Activated CD8-positive, alpha-beta T cell treated with anti-CD3 and anti-CD28 coated beads, Interleukin-2, amount 10 ng/mL, durations not matched to agents 7 days and 5 days (primary cell): Measurements from ENCODE around the gene SLC47A2. TPM values are rescaled to one million over a fixed set of nuclear protein-coding genes. Genes with fewer than 3 reads are reported as not detected.

ENCODE experiments used
- ATAC-seq: fragments of 150-1000 bp; cut with Tn5 transposase; one replicate; pipeline ENCODE4 v1.10.0; 2021; ENCODE audit warnings: moderate library complexity
- CTCF ChIA-PET: fragments of 350-600 bp; sonication (Branson Sonifier 250); formaldehyde crosslinking; loops from one replicate; lab custom pipeline; 2021; ENCODE audit warnings: antibody characterized with exemption; lab: Charles Lee
- POLR2A ChIA-PET: fragments of 350-600 bp; sonication (Branson Sonifier 250); formaldehyde crosslinking; loops from one replicate; lab custom pipeline; 2021; ENCODE audit warnings: antibody characterized with exemption; lab: Charles Lee
- DNase-seq: peaks from one replicate; pipeline ENCODE4 v3.0.0-alpha.2; 2020
- H3K27ac Mint-ChIP-seq: one replicate; pipeline ENCODE4 v1.8.0; 2021; ENCODE audit warnings: mild to moderate bottlenecking, mixed read lengths
- H3K27me3 Mint-ChIP-seq: one replicate; pipeline ENCODE4 v1.8.0; 2021; ENCODE audit warnings: low read depth, mixed read lengths
- H3K36me3 Mint-ChIP-seq: one replicate; pipeline ENCODE4 v1.8.0; 2021; ENCODE audit warnings: low read depth, mixed read lengths
- H3K4me1 Mint-ChIP-seq: one replicate; pipeline ENCODE4 v1.8.0; 2021; ENCODE audit warnings: low read depth, mixed read lengths
- H3K4me3 Mint-ChIP-seq: one replicate; pipeline ENCODE4 v1.8.0; 2021; ENCODE audit warnings: mild to moderate bottlenecking, mixed read lengths
- H3K9me3 Mint-ChIP-seq: one replicate; pipeline ENCODE4 v1.8.0; 2022; ENCODE audit warnings: mixed read lengths; ENCODE audit not compliant: insufficient read depth
- total RNA-seq, 2 experiments: library from RNA; stranded (reverse); gene quantifications; one replicate each; pipeline ENCODE4 v1.2.3, GENCODE V29; 2021

The SLC47A2 gene
- total RNA-seq, 2 experiments from 2014 or later, result not detected

DNA sequence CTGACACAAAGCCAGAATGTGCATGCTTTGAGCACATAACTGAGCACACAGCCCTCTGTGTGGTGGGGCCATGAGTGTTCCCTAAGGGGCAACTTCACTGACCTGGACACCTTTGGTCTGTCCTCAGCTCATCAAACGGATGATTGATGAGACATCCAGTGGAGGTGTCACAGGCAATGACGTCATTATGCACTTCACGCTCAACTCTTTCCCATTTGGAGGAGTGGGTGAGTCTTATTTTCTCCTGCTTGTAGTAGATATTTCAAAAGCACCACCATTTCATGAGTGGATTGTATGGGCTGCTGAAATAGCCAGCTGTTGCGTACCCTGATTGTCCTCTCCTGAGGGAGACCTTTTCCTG lies 51.6 kb downstream of the SLC47A2 start:
- ChIA-PET CTCF (no interaction called here), POLR2A (interaction anchor here (1.3 kb wide), 1 partner anchor 18 kb away, joined by 3 read pairs; no protein-coding TSS in a partner anchor)
- no peak for ATAC-seq

DNA sequence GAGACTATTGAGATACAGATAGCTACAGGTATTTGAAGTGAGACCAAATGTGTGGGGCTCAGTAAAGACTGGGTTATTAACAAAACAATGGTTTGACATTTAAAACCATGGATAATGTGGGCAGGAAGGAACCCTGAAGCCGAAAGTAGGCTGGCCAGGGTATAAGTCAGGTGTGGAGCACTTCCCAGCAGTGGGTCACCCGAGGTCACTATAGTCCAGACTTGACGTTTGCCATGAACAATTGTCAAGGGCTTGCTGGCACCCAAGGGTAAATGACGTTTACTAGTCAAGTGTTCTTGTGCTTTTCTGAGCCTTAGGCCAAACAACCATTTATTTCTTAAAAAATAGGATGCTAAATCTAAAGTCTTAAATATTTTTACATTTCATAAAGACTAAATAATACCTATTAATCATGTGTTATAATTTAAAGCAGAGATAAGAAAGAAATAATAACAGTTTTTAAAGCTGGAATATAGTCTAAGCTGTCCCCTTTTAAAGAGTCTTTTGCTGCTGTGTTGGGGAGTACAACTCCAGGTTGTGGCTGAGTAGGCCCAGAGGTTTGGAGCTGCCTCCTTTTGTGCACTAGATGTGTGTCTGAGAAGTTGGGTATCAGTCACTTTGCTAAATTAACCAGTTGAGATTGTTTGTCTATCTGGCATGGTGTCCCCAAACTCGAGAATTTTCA lies 52.1 kb downstream of the SLC47A2 start:
- peaks cover 14% of the 10 kb centered on the region for H3K36me3 Mint-ChIP-seq

More for the DNA sequence above, 51.6 kb downstream of the SLC47A2 start:
- DNase-seq, result no peak
- Mint-ChIP-seq H3K4me3 (no peak overlapping the region), H3K4me1 (no peaks in the 10 kb centered on the region), H3K27ac (no peak overlapping the region), H3K36me3 (peaks cover 14% of the 10 kb centered on the region), H3K9me3 (no peaks in the 10 kb centered on the region), H3K27me3 (no peaks in the 10 kb centered on the region)

GRCh38 chr17:19663097-19663496 lies 53.3 kb downstream of the SLC47A2 start:
- peaks cover 15% of the 10 kb centered on the region for H3K36me3 Mint-ChIP-seq
- ATAC-seq (no peak), DNase-seq (no peak)
- no peaks in the 10 kb centered on the region for H3K9me3 Mint-ChIP-seq
- H3K27ac Mint-ChIP-seq, result no peak overlapping the region
- ChIA-PET POLR2A (no interaction called here), CTCF (no interaction called here)
- no peaks in the 10 kb centered on the region for H3K4me1 Mint-ChIP-seq
- H3K27me3 Mint-ChIP-seq, result no peaks in the 10 kb centered on the region
- no peak overlapping the region for H3K4me3 Mint-ChIP-seq

More for the DNA sequence above, 52.1 kb downstream of the SLC47A2 start:
- Mint-ChIP-seq H3K4me1 (no peaks in the 10 kb centered on the region), H3K27me3 (no peaks in the 10 kb centered on the region), H3K4me3 (no peak overlapping the region), H3K27ac (no peak overlapping the region), H3K9me3 (no peaks in the 10 kb centered on the region)
- DNase-seq, result no peak
- POLR2A ChIA-PET, result interaction anchor here (1.3 kb wide), 1 partner anchor 18 kb away, joined by 3 read pairs; no protein-coding TSS in a partner anchor
- CTCF ChIA-PET, result no interaction called here
- no peak for ATAC-seq

GRCh38 chr17:19661121-19661520 lies 55.3 kb downstream of the SLC47A2 start:
- ChIA-PET POLR2A (interaction anchor here (1.6 kb wide), 1 partner anchor 13 kb away, joined by 7 read pairs; the partner anchor contains the start of gene ALDH3A2), CTCF (interaction anchor here (0.8 to 1.3 kb wide), 3 partner anchors 13 to 61 kb away, joined by 3 to 5 read pairs (median 3); partner anchors contain the start of gene ALDH3A2)
- ATAC-seq, result no peak
- no peaks in the 10 kb centered on the region for H3K27me3 Mint-ChIP-seq
- no peak overlapping the region for H3K27ac Mint-ChIP-seq
- peaks cover 13% of the 10 kb centered on the region for H3K4me1 Mint-ChIP-seq
- no peak overlapping the region for H3K4me3 Mint-ChIP-seq
- peaks cover 29% of the 10 kb centered on the region for H3K36me3 Mint-ChIP-seq
- DNase-seq, result no peak
- no peaks in the 10 kb centered on the region for H3K9me3 Mint-ChIP-seq

GRCh38 chr17:19660219-19660870 lies 56.0 kb downstream of the SLC47A2 start:
- no peaks in the 10 kb centered on the region for H3K9me3 Mint-ChIP-seq
- H3K4me1 Mint-ChIP-seq, result peaks cover 20% of the 10 kb centered on the region
- H3K27me3 Mint-ChIP-seq, result no peaks in the 10 kb centered on the region
- ChIA-PET CTCF (interaction anchor here (1.8 kb wide), 1 partner anchor 12 kb away, joined by 6 read pairs; the partner anchor contains the start of gene ALDH3A2), POLR2A (interaction anchor here (2.1 kb wide), 1 partner anchor 12 kb away, joined by 5 read pairs; the partner anchor contains the start of gene ALDH3A2)
- peaks cover 37% of the 10 kb centered on the region for H3K36me3 Mint-ChIP-seq
- no peak overlapping the region for H3K4me3 Mint-ChIP-seq
- H3K27ac Mint-ChIP-seq, result no peak overlapping the region
- DNase-seq (no peak), ATAC-seq (no peak)

DNA sequence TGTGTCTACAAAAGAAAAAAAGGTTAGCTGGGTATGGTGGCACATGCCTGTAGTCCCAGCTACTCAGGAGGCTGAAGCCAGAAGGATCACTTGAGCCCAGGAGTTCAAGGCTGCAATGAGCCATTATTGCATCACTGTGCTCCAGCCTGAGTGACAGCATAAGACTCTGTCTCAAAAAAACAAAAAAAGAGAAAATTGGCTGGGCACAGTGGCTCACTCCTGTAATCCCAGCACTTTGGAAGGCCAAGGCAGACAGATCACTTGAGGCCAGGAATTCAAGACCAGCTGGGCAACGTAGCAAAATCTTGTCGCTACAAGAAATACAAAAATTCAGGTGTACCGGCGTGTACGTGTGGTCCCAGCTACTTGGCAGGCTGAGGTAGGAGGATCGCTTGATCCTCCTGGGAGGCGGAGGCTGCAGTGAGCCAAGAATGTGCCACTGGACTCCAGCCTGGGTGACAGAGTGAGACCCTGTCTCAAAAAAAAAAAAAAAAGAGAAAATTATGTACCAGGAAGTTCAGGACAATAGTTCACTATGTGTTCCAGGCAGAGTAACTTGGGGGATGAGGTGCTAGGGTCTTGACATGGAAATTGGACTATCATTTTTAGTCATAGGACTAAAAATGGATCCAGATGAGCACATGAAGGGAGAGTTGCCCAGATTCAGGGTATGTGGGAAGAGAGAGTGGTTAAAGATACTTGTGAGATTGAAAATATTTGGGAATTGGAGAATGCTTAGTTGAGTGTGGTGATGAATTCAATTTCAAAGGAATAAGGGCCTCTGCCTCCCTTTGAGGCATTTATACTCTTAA lies 56.8 kb downstream of the SLC47A2 start:
- Mint-ChIP-seq H3K27me3 (no peaks in the 10 kb centered on the region), H3K4me3 (no peak overlapping the region), H3K36me3 (peaks cover 42% of the 10 kb centered on the region), H3K27ac (no peak overlapping the region), H3K4me1 (peaks cover 28% of the 10 kb centered on the region), H3K9me3 (no peaks in the 10 kb centered on the region)
- CTCF ChIA-PET, result interaction anchor here (1.1 to 1.8 kb wide), 2 partner anchors 11 to 13 kb away, joined by 3 to 6 read pairs; partner anchors contain the start of gene ALDH3A2
- ATAC-seq (no peak), DNase-seq (no peak)
- POLR2A ChIA-PET, result interaction anchor here (2.1 kb wide), 1 partner anchor 11 kb away, joined by 5 read pairs; the partner anchor contains the start of gene ALDH3A2

GRCh38 chr17:19656851-19657581 lies 59.4 kb downstream of the SLC47A2 start:
- Mint-ChIP-seq H3K36me3 (peaks cover 48% of the 10 kb centered on the region), H3K4me3 (peak overlapping the region; percentile 59), H3K9me3 (no peaks in the 10 kb centered on the region), H3K27ac (peak overlapping the region; percentile 75), H3K27me3 (no peaks in the 10 kb centered on the region), H3K4me1 (peaks cover 29% of the 10 kb centered on the region)
- CTCF ChIA-PET, result interaction anchor here (1.0 to 2.8 kb wide), 4 partner anchors 10 to 294 kb away, joined by 4 to 20 read pairs (median 11); partner anchors contain the start of genes ALDH3A2 and B9D1
- ATAC-seq (no peak), DNase-seq (no peak)
- POLR2A ChIA-PET, result interaction anchor here (0.6 to 2.0 kb wide), 2 partner anchors 9 to 560 kb away, joined by 3 to 18 read pairs; partner anchors contain the start of gene ALDH3A2

DNA sequence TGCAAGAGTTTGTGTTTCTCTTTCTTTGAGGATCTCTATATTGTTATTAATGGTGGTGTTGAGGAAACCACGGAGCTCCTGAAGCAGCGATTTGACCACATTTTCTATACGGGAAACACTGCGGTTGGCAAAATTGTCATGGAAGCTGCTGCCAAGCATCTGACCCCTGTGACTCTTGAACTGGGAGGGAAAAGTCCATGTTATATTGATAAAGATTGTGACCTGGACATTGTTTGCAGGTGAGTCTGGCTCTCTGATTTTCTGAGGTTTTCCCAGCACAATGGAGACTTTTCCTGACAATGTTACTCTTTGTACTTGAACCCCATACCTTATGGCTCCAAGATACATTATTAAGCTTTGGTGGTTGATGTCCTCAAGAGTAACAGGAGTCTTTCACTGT lies 60.0 kb downstream of the SLC47A2 start:
- Mint-ChIP-seq H3K27me3 (no peaks in the 10 kb centered on the region), H3K27ac (no peak overlapping the region), H3K9me3 (no peaks in the 10 kb centered on the region), H3K36me3 (peaks cover 48% of the 10 kb centered on the region), H3K4me3 (peak overlapping the region; percentile 59), H3K4me1 (peaks cover 29% of the 10 kb centered on the region)
- ChIA-PET CTCF (interaction anchor here (1.0 to 2.8 kb wide), 4 partner anchors 9 to 293 kb away, joined by 4 to 20 read pairs (median 11); partner anchors contain the start of genes ALDH3A2 and B9D1), POLR2A (interaction anchor here (2.0 kb wide), 1 partner anchor 8 kb away, joined by 18 read pairs; the partner anchor contains the start of gene ALDH3A2)
- ATAC-seq, result no peak
- DNase-seq, result no peak

GRCh38 chr17:19654896-19655295 lies 61.5 kb downstream of the SLC47A2 start:
- H3K4me1 Mint-ChIP-seq, result peaks cover 36% of the 10 kb centered on the region

DNA sequence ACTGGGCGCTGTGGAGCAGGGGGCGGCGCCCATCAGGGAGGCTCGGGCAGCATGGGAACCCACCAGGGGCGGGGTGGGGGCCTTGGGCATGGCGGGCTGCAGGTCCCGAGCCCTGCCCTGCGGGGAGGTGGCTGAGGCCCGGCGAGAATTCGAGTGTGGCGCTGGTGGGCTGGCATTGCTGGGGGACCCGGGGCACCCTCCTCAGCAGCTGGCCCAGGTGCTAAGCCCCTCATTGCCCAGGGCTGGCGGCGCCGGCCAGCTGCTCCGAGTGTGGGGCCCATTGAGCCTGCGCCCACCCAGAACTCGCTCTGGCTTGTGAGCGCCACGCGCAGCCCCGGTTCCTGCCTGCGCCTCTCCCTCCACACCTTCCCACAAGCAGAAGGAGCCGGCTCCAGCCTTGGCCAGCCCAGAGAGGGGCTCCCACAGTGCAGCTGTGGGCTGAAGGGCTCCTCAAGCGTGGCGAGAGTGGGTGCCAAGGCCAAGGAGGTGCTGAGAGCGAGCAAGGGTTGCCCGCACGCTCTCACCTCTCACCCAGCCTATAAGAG lies 62.0 kb downstream of the SLC47A2 start:
- H3K4me1 Mint-ChIP-seq, result peaks cover 41% of the 10 kb centered on the region
- H3K4me3 Mint-ChIP-seq, result no peak overlapping the region
- H3K27me3 Mint-ChIP-seq, result no peaks in the 10 kb centered on the region
- no peak overlapping the region for H3K27ac Mint-ChIP-seq
- no peaks in the 10 kb centered on the region for H3K9me3 Mint-ChIP-seq
- ChIA-PET POLR2A (no interaction called here), CTCF (interaction anchor here (2.8 kb wide), 1 partner anchor 9 kb away, joined by 11 read pairs; no protein-coding TSS in a partner anchor)
- ATAC-seq (no peak), DNase-seq (no peak)
- peaks cover 47% of the 10 kb centered on the region for H3K36me3 Mint-ChIP-seq

More at GRCh38 chr17:19654896-19655295, 61.5 kb downstream of the SLC47A2 start:
- H3K4me3 Mint-ChIP-seq, result no peak overlapping the region
- H3K27me3 Mint-ChIP-seq, result no peaks in the 10 kb centered on the region
- H3K27ac Mint-ChIP-seq, result no peak overlapping the region
- DNase-seq (no peak), ATAC-seq (no peak)
- no peaks in the 10 kb centered on the region for H3K9me3 Mint-ChIP-seq
- CTCF ChIA-PET, result interaction anchor here (1.2 to 2.8 kb wide), 3 partner anchors 10 to 90 kb away, joined by 4 to 11 read pairs (median 11); no protein-coding TSS in a partner anchor
- POLR2A ChIA-PET, result interaction anchor here (0.8 kb wide), 1 partner anchor 21 kb away, joined by 3 read pairs; no protein-coding TSS in a partner anchor
- peaks cover 47% of the 10 kb centered on the region for H3K36me3 Mint-ChIP-seq
